Measurements from ENCODE around the gene NFU1.

Gene NFU1

DNA sequence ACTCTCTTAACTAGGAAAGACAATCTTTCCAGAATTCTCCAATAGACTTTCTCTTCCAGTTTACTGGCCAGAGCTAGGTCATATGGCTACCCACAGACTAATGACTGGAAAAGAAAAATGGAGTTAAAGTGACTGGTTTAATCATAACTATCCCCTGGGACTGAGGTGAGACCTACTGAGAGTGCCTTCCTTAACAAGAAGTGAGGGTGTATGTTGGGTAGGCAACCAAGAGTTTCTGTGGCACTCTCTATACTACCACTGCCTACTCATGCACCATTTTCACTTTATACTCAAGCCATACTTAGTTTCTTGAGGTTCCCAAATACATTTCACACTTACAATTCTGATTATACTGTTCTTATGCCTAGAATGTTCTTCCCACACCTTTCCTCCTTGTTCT, 43.3 kb downstream of the NFU1 start:
- no peaks in the 10 kb centered on the region for H3K4me1 ChIP-seq
- no peak overlapping the region for H3K27ac ChIP-seq
- H3K9me3 ChIP-seq = no peaks in the 10 kb centered on the region
- peaks cover 46% of the 10 kb centered on the region for H3K36me3 ChIP-seq
- H3K9ac ChIP-seq = no peak overlapping the region
- TF ChIP-seq Cebpa-rat (IDR thresholded peaks at IDR 0.05) = no peak
- no peaks in the 10 kb centered on the region for H3K27me3 ChIP-seq
- H4K20me1 ChIP-seq = no peaks in the 10 kb centered on the region
- no peak overlapping the region for H3K4me3 ChIP-seq
- H3K4me2 ChIP-seq = no peak overlapping the region

DNA sequence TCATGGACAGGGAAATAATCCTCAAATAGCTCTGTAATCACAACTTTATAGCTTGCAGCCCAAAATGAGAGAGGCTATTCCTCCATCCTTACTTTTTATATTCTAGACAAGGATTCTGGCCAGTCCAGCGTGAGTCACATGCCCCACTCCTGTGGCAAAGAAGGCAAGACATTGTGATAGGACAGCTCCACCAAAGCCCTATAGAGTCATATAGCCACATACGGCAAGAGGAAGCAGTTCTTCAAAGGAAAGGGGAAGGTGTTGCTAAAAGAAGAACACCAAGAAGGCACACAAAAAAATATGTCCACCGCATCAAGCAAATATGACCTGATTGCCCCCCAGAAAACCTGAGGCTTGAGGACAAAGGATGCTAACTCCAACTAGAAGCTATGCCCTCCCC, 46.8 kb downstream of the NFU1 start:
- H3K9me3 ChIP-seq = no peaks in the 10 kb centered on the region
- peaks cover 22% of the 10 kb centered on the region for H3K36me3 ChIP-seq
- H4K20me1 ChIP-seq = peaks cover 10% of the 10 kb centered on the region; the same call in 1 of the 2 replicates
- no peaks in the 10 kb centered on the region for H3K27me3 ChIP-seq
- no peak overlapping the region for H3K9ac ChIP-seq
- no peak overlapping the region for H3K27ac ChIP-seq
- H3K4me3 ChIP-seq = no peak overlapping the region
- TF ChIP-seq Cebpa-rat (IDR thresholded peaks at IDR 0.05) = no peak
- no peak overlapping the region for H3K4me2 ChIP-seq
- peaks cover 18% of the 10 kb centered on the region for H3K4me1 ChIP-seq

- H3K9ac ChIP-seq = no peak overlapping the region
Observed at GRCh38 chr2:69390001-69390400, 47.2 kb downstream of the NFU1 start.

DNA sequence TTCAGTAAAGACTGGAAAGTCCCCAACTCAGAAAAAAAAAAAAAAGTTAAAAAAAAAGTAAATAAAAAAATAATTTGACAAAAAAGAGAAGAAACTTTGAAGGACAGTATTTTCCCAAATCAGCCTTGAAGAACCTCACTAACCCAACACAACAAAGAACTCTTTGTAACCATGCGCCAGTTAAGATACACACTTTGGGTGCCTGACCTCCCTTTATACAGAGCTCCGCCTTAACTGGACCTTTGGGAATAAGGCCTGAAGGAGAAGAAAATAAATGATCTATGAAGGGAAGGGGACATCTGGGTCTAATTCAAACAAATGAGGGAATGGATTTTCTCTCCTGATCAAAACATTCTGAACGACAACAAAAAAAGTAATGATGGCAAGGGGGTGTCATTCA, 48.0 kb downstream of the NFU1 start:
- H3K9me3 ChIP-seq = no peaks in the 10 kb centered on the region

More at GRCh38 chr2:69390001-69390400, 47.2 kb downstream of the NFU1 start:
- H3K4me1 ChIP-seq = peaks cover 22% of the 10 kb centered on the region
- peaks cover 15% of the 10 kb centered on the region; the same call in 1 of the 2 replicates for H4K20me1 ChIP-seq
- peaks cover 17% of the 10 kb centered on the region for H3K36me3 ChIP-seq
- no peak overlapping the region for H3K27ac ChIP-seq
- no peak overlapping the region for H3K4me2 ChIP-seq
- no peak overlapping the region for H3K4me3 ChIP-seq
- no peak for TF ChIP-seq Cebpa-rat (IDR thresholded peaks at IDR 0.05)
- H3K27me3 ChIP-seq = no peaks in the 10 kb centered on the region
- H3K9me3 ChIP-seq = no peaks in the 10 kb centered on the region

GRCh38 chr2:69387770-69388481, 49.3 kb downstream of the NFU1 start:
- Histone ChIP-seq H3K9ac (peak overlapping the region; percentile 80), H3K36me3 (no peaks in the 10 kb centered on the region), H4K20me1 (peaks cover 34% of the 10 kb centered on the region), H3K4me1 (peaks cover 42% of the 10 kb centered on the region), H3K9me3 (no peaks in the 10 kb centered on the region), H3K4me3 (peak overlapping the region; percentile 84), H3K4me2 (peak overlapping the region; percentile 87), H3K27me3 (no peaks in the 10 kb centered on the region), H3K27ac (peak overlapping the region; percentile 76)
- no peak for TF ChIP-seq Cebpa-rat (IDR thresholded peaks at IDR 0.05)

More for the DNA sequence above, 48.0 kb downstream of the NFU1 start:
- Histone ChIP-seq H3K9ac (no peak overlapping the region), H3K4me3 (no peak overlapping the region), H4K20me1 (peaks cover 22% of the 10 kb centered on the region; the same call in 1 of the 2 replicates), H3K27me3 (no peaks in the 10 kb centered on the region), H3K27ac (no peak overlapping the region), H3K4me1 (peaks cover 30% of the 10 kb centered on the region), H3K4me2 (no peak overlapping the region), H3K36me3 (peaks cover 10% of the 10 kb centered on the region)
- TF ChIP-seq Cebpa-rat (IDR thresholded peaks at IDR 0.05) = no peak

- Histone ChIP-seq H3K4me1 (peaks cover 50% of the 10 kb centered on the region), H3K9me3 (no peaks in the 10 kb centered on the region), H4K20me1 (peaks cover 43% of the 10 kb centered on the region), H3K9ac (peak within 1 kb of the TSS; percentile 80), H3K4me2 (peak within 1 kb of the TSS; percentile 87), H3K4me3 (peak within 1 kb of the TSS; percentile 84), H3K27me3 (no peaks in the 10 kb centered on the region), H3K27ac (peak within 1 kb of the TSS; percentile 76), H3K36me3 (no peaks in the 10 kb centered on the region)
- no peak for TF ChIP-seq Cebpa-rat (IDR thresholded peaks at IDR 0.05)
Observed at GRCh38 chr2:69386789-69387734, 50.2 kb downstream of the NFU1 start, which contains the start of gene GFPT1. Gene GFPT1 (minus strand): TSS chr2:69387227. CDS start chr2:69387071, 156 bp downstream.

DNA sequence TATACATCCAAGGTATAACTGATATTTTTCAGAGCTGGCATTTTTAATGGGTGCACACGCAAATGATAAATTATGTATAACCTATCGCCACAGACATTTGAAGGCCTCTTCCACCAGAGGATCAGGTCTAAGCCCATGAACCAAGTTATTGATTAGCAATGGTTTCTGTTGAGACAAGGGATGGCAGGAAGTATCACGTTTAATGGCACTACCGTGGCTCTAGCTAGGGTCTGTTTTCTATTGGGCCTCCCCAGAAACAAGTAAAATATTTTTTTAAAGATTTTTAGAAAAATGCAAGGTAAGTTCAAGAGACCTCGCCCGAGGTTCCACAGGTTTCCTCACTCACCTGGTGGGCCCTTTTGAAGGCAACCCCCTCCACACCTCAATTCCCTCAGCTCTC, 50.9 kb downstream of the NFU1 start:
- Histone ChIP-seq H3K9me3 (no peaks in the 10 kb centered on the region), H3K4me2 (peak overlapping the region; percentile 87), H3K27me3 (no peaks in the 10 kb centered on the region), H3K36me3 (0 out of 2 replicates have a peak, but pooled peaks cover 5% of the 10 kb centered on the region), H4K20me1 (peaks cover 50% of the 10 kb centered on the region), H3K4me3 (peak overlapping the region; percentile 84), H3K27ac (peak overlapping the region; percentile 76), H3K4me1 (peaks cover 58% of the 10 kb centered on the region), H3K9ac (peak overlapping the region; percentile 80)
- no peak for TF ChIP-seq Cebpa-rat (IDR thresholded peaks at IDR 0.05)

GRCh38 chr2:69385443-69386151, 51.6 kb downstream of the NFU1 start:
- Histone ChIP-seq H3K9ac (peak overlapping the region; percentile 80), H3K27ac (0 out of 2 replicates have a peak overlapping the region, but pooled peaks have one; percentile 76), H3K4me3 (peak overlapping the region; percentile 84), H4K20me1 (peaks cover 58% of the 10 kb centered on the region), H3K9me3 (no peaks in the 10 kb centered on the region), H3K4me1 (peaks cover 65% of the 10 kb centered on the region), H3K36me3 (0 out of 2 replicates have a peak, but pooled peaks cover 5% of the 10 kb centered on the region), H3K27me3 (no peaks in the 10 kb centered on the region), H3K4me2 (peak overlapping the region; percentile 87)
- no peak for TF ChIP-seq Cebpa-rat (IDR thresholded peaks at IDR 0.05)

GRCh38 chr2:69384618-69385081, 52.6 kb downstream of the NFU1 start:
- Histone ChIP-seq H3K4me3 (no peak overlapping the region), H3K9me3 (no peaks in the 10 kb centered on the region), H3K36me3 (peaks cover 13% of the 10 kb centered on the region), H3K9ac (no peak overlapping the region), H3K27ac (no peak overlapping the region), H3K4me2 (peak overlapping the region; percentile 87), H3K4me1 (peaks cover 70% of the 10 kb centered on the region), H3K27me3 (no peaks in the 10 kb centered on the region), H4K20me1 (peaks cover 67% of the 10 kb centered on the region)
- TF ChIP-seq Cebpa-rat (IDR thresholded peaks at IDR 0.05) = no peak

All from BLaER1 (cell line).